Neural cell (in vitro differentiated cells): Measurements from ENCODE around the gene ARHGAP42.

Source experiments
- CTCF ChIP-seq: fragments of 450-650 bp; IDR thresholded peaks from 2 replicates; pipeline ENCODE4 v1.5.1; 2014; ENCODE audit warnings: antibody characterized with exemption, mild to moderate bottlenecking, moderate library complexity; ENCODE audit not compliant: poor library complexity, severe bottlenecking
- EP300 ChIP-seq: fragments of 450-650 bp; conservative IDR thresholded peaks from 2 replicates; pipeline ENCODE4 v1.6.1; 2014; ENCODE audit warnings: antibody characterized with exemption, mild to moderate bottlenecking, moderate library complexity; ENCODE audit not compliant: poor library complexity, severe bottlenecking
- EZH2 ChIP-seq: fragments of 200-600, 300-800 bp; shearing (Covaris generic), sonication (generic); IDR thresholded peaks from 2 replicates; pipeline ENCODE4 v1.6.1; 2014; ENCODE audit warnings: antibody characterized with exemption, low read length, borderline replicate concordance, mild to moderate bottlenecking; ENCODE audit not compliant: insufficient read depth, poor library complexity, severe bottlenecking
- MXI1 ChIP-seq: fragments of 450-650 bp; conservative IDR thresholded peaks from 2 replicates; pipeline ENCODE4 v1.6.1; 2014; ENCODE audit warnings: antibody characterized with exemption, mild to moderate bottlenecking; ENCODE audit not compliant: poor library complexity, severe bottlenecking
- POLR2AphosphoS5 ChIP-seq: IDR thresholded peaks from 2 replicates; pipeline ENCODE4 v1.6.1; 2012
- RAD21 ChIP-seq: fragments of 450-650 bp; conservative IDR thresholded peaks from 2 replicates; pipeline ENCODE4 v1.6.1; 2014; ENCODE audit warnings: antibody characterized with exemption, mild to moderate bottlenecking, moderate library complexity
- REST ChIP-seq: IDR thresholded peaks from 2 replicates; pipeline ENCODE4 v1.6.1; 2012; ENCODE audit warnings: borderline replicate concordance
- TAF1 ChIP-seq: IDR thresholded peaks from 2 replicates; pipeline ENCODE4 v1.6.1; 2012; ENCODE audit warnings: low read depth

GRCh38 chr11:100687630-100688395, 725 bp downstream of the ARHGAP42 start:
- TF ChIP-seq MXI1 (no peak), CTCF (peak; percentile 75), EZH2 (no peak), TAF1 (no peak), EP300 (no peak), REST (no peak), POLR2AphosphoS5 (no peak), RAD21 (peak; percentile 7)
